H1 (cell line): Measurements from ENCODE around the gene LMAN2. TPM values are rescaled to one million over a fixed set of nuclear protein-coding genes. Genes with fewer than 3 reads are reported as not detected.

Experiments
- CTCF ChIA-PET: fragments of 300-600 bp; sonication (Branson Sonifier 250); formaldehyde crosslinking; loops from one replicate; lab custom pipeline; 2021; ENCODE audit not compliant: partially characterized antibody; lab: Charles Lee
- POLR2A ChIA-PET: fragments of 300-600 bp; sonication (Branson Sonifier 250); formaldehyde crosslinking; loops from one replicate; lab custom pipeline; 2021; ENCODE audit warnings: inconsistent platforms; ENCODE audit not compliant: partially characterized antibody; lab: Charles Lee
- DNase-seq, 2 experiments: peaks; one replicate each; pipeline versions ENCODE4 v3.0.0 to v3.0.0-alpha.2; 2010 to 2022; ENCODE audit warnings: low spot score in 2 of 2, low read depth in 1 of 2, mixed read lengths in 1 of 2
- FAIRE-seq: peaks from 2 replicates; lab custom pipeline; 2011; peaks lifted over from hg19 to GRCh38; lab: Jason Lieb, UNC
- H2AFZ ChIP-seq: 2 replicates; pipeline ENCODE4 v1.8.1; 2012; ENCODE audit warnings: low read length, inconsistent platforms
- H2AK5ac ChIP-seq: 2 replicates; pipeline ENCODE4 v1.6.1; 2013; ENCODE audit warnings: low read depth, low read length
- H2BK120ac ChIP-seq: replicated peaks from 2 replicates; pipeline ENCODE3; 2013; ENCODE audit warnings: low read depth, low read length, inconsistent platforms
- H2BK12ac ChIP-seq: 2 replicates; pipeline ENCODE4 v1.6.1; 2013; ENCODE audit warnings: low read depth, low read length
- H2BK15ac ChIP-seq: 2 replicates; pipeline ENCODE4 v1.6.1; 2013; ENCODE audit warnings: low read length
- H2BK20ac ChIP-seq: 2 replicates; pipeline ENCODE4 v1.6.1; 2013; ENCODE audit warnings: low read length
- H2BK5ac ChIP-seq: 2 replicates; pipeline ENCODE4 v1.6.1; 2013; ENCODE audit warnings: low read depth, low read length
- H3K14ac ChIP-seq: 2 replicates; pipeline ENCODE4 v1.6.1; 2013; ENCODE audit warnings: inconsistent platforms; ENCODE audit not compliant: insufficient read length
- H3K18ac ChIP-seq: 2 replicates; pipeline ENCODE4 v1.6.1; 2013; ENCODE audit warnings: low read length; ENCODE audit errors: extremely low read depth
- H3K23ac ChIP-seq: 2 replicates; pipeline ENCODE4 v1.6.1; 2013; ENCODE audit warnings: inconsistent platforms; ENCODE audit not compliant: insufficient read length
- H3K23me2 ChIP-seq: 2 replicates; pipeline ENCODE4 v1.6.1; 2013; ENCODE audit warnings: low read depth, low read length
- H3K27ac ChIP-seq: 2 replicates; pipeline ENCODE4 v1.6.1; 2011; ENCODE audit warnings: low read depth, low read length, inconsistent platforms
- H3K27me3 ChIP-seq, 4 experiments: replicated peaks in 1 of 4; 1 replicate in 1 of 4; 2 replicates in 3 of 4; pipeline versions ENCODE4 v1.6.1 to v1.8.1; 2011 to 2013; ENCODE audit warnings: low read length in 3 of 4, mild to moderate bottlenecking in 3 of 4, inconsistent platforms in 2 of 4, mixed read lengths in 2 of 4, moderate library complexity in 1 of 4; ENCODE audit not compliant: control insufficient read depth in 3 of 4, insufficient read depth in 3 of 4; ENCODE audit errors: extremely low read depth in 1 of 4
- H3K36me3 ChIP-seq, 4 experiments: 2 replicates each; pipeline versions ENCODE4 v1.6.1 to v1.8.1; 2011 to 2013; ENCODE audit warnings: mild to moderate bottlenecking in 4 of 4, low read length in 3 of 4, moderate library complexity in 2 of 4, control low read depth in 1 of 4, inconsistent platforms in 1 of 4; ENCODE audit not compliant: insufficient read depth in 4 of 4, control insufficient read depth in 2 of 4
- H3K4ac ChIP-seq: replicated peaks from 2 replicates; pipeline ENCODE3; 2013; ENCODE audit warnings: low read length, low read depth, mixed read lengths, inconsistent platforms; ENCODE audit not compliant: insufficient read length
- H3K4me1 ChIP-seq, 4 experiments: replicated peaks in 1 of 4; 1 replicate in 1 of 4; 2 replicates in 3 of 4; pipeline versions ENCODE4 v1.6.1 to v1.8.1; 2011 to 2013; ENCODE audit warnings: low read length in 3 of 4, inconsistent platforms in 2 of 4, mixed read lengths in 1 of 4; ENCODE audit not compliant: insufficient read depth in 4 of 4, control insufficient read depth in 3 of 4
- H3K4me2 ChIP-seq, 2 experiments: 2 replicates each; pipeline versions ENCODE4 v1.6.1 to v1.8.1; 2011 to 2013; ENCODE audit warnings: low read depth in 2 of 2, low read length in 2 of 2, control low read depth in 1 of 2, inconsistent platforms in 1 of 2, mild to moderate bottlenecking in 1 of 2; ENCODE audit not compliant: insufficient read depth in 1 of 2
- H3K4me3 ChIP-seq, 4 experiments: fragments of 200-600, 300-600 bp in 1 of 4; sonication (generic), shearing (Covaris generic), sonication (Bioruptor Twin) in 1 of 4; 2 replicates each; pipeline versions ENCODE4 v1.5.1 to v1.8.1; 2011 to 2016; ENCODE audit warnings: low read length in 4 of 4, low read depth in 3 of 4, control low read depth in 2 of 4, inconsistent platforms in 2 of 4, mild to moderate bottlenecking in 2 of 4, mixed read lengths in 1 of 4, moderate library complexity in 1 of 4; ENCODE audit not compliant: insufficient read depth in 2 of 4; ENCODE audit errors: extremely low read depth in 1 of 4
- H3K56ac ChIP-seq: replicated peaks from 2 replicates; pipeline ENCODE3; 2013; ENCODE audit warnings: low read depth, mild to moderate bottlenecking, mixed read lengths, low read length, inconsistent platforms; ENCODE audit not compliant: insufficient read length
- H3K79me1 ChIP-seq: 2 replicates; pipeline ENCODE4 v1.6.1; 2013; ENCODE audit warnings: low read depth, low read length, control low read depth
- H3K79me2 ChIP-seq, 2 experiments: 2 replicates each; pipeline versions ENCODE4 v1.6.1 to v1.8.1; 2012 to 2013; ENCODE audit warnings: low read length in 2 of 2, mild to moderate bottlenecking in 2 of 2, inconsistent platforms in 1 of 2; ENCODE audit not compliant: insufficient read depth in 2 of 2, control insufficient read depth in 1 of 2
- H3K9ac ChIP-seq, 4 experiments: replicated peaks in 1 of 4; 1 replicate in 1 of 4; 2 replicates in 3 of 4; pipeline versions ENCODE4 v1.6.1 to v1.8.1; 2011 to 2013; ENCODE audit warnings: low read depth in 3 of 4, low read length in 3 of 4, control low read depth in 2 of 4, mild to moderate bottlenecking in 2 of 4, moderate library complexity in 2 of 4, inconsistent platforms in 1 of 4; ENCODE audit errors: extremely low read depth in 1 of 4
- H3K9me3 ChIP-seq, 2 experiments: 2 replicates each; pipeline versions ENCODE4 v1.6.1 to v1.8.1; 2012 to 2013; ENCODE audit warnings: mild to moderate bottlenecking in 2 of 2, moderate library complexity in 2 of 2, control low read depth in 1 of 2, inconsistent platforms in 1 of 2, low read depth in 1 of 2, low read length in 1 of 2, mixed read lengths in 1 of 2; ENCODE audit not compliant: insufficient read depth in 2 of 2
- H4K20me1 ChIP-seq, 2 experiments: replicated peaks in 1 of 2; 2 replicates each; pipeline versions ENCODE3 to v1.8.1; 2011 to 2013; ENCODE audit warnings: inconsistent platforms in 2 of 2, low read length in 2 of 2, mild to moderate bottlenecking in 1 of 2; ENCODE audit not compliant: insufficient read depth in 2 of 2, control insufficient read depth in 1 of 2
- H4K5ac ChIP-seq: 2 replicates; pipeline ENCODE4 v1.6.1; 2013; ENCODE audit warnings: low read length, low read depth, mixed read lengths, inconsistent platforms; ENCODE audit not compliant: insufficient read length
- H4K8ac ChIP-seq: 2 replicates; pipeline ENCODE4 v1.8.0; 2013; ENCODE audit warnings: mild to moderate bottlenecking, moderate library complexity, low read length, inconsistent platforms; ENCODE audit not compliant: insufficient read depth; ENCODE audit errors: extremely low read depth
- H4K91ac ChIP-seq: replicated peaks from 2 replicates; pipeline ENCODE3; 2013; ENCODE audit warnings: low read length, mixed read lengths, inconsistent platforms; ENCODE audit not compliant: insufficient read length
- BACH1 ChIP-seq: IDR thresholded peaks from 2 replicates; pipeline ENCODE4 v1.6.1; 2012; ENCODE audit warnings: low read length, improper control_type of control experiment
- CTCF ChIP-seq, 3 experiments: IDR thresholded peaks; 1 replicate in 2 of 3; 2 replicates in 1 of 3; pipeline versions ENCODE4 v1.5.1 to v1.6.1; 2011; ENCODE audit warnings: low read length in 3 of 3, mild to moderate bottlenecking in 3 of 3, inconsistent platforms in 2 of 3, low read depth in 1 of 3, moderate library complexity in 1 of 3; ENCODE audit not compliant: insufficient read depth in 1 of 3; ENCODE audit errors: control extremely low read depth in 1 of 3
- EGR1 ChIP-seq: IDR thresholded peaks from 2 replicates; pipeline ENCODE4 v1.6.1; 2011; ENCODE audit warnings: low read depth, low read length, borderline replicate concordance
- HDAC2 ChIP-seq, 2 experiments: fragments of 300-600 bp in 1 of 2; sonication (generic) in 1 of 2; IDR thresholded peaks; 2 replicates each; pipeline ENCODE4 v1.6.1; 2011 to 2012; ENCODE audit warnings: low read depth in 2 of 2, low read length in 2 of 2, mild to moderate bottlenecking in 2 of 2, moderate library complexity in 2 of 2, borderline replicate concordance in 1 of 2, inconsistent platforms in 1 of 2
- NANOG ChIP-seq: IDR thresholded peaks from 2 replicates; pipeline ENCODE4 v1.6.1; 2011; ENCODE audit warnings: low read length, low read depth, mild to moderate bottlenecking, inconsistent platforms; ENCODE audit not compliant: insufficient read depth, poor library complexity, severe bottlenecking
- RBBP5 ChIP-seq: IDR thresholded peaks from 2 replicates; pipeline ENCODE4 v1.7.1; 2012; ENCODE audit warnings: low read depth, mild to moderate bottlenecking, inconsistent platforms, low read length, moderate library complexity, borderline replicate concordance
- SAP30 ChIP-seq: fragments of 300-600 bp; sonication (generic); IDR thresholded peaks from 2 replicates; pipeline ENCODE4 v1.7.1; 2012; ENCODE audit warnings: low read length, moderate library complexity, mild to moderate bottlenecking, inconsistent platforms; ENCODE audit not compliant: insufficient read depth, insufficient replicate concordance
- SP4 ChIP-seq: IDR thresholded peaks from 2 replicates; pipeline ENCODE4 v1.6.1; 2012; ENCODE audit warnings: low read length, inconsistent platforms
- TCF12 ChIP-seq: IDR thresholded peaks from 2 replicates; pipeline ENCODE4 v1.6.1; 2011; ENCODE audit warnings: low read depth, mild to moderate bottlenecking, low read length
- WGBS, 2 experiments: shearing (Covaris generic) in 1 of 2; methylation state at CpG; one replicate each; pipeline versions ENCODE4 v1.1.6 to v1.1.7; 2013 to 2015; ENCODE audit warnings: low lambda C conversion rate in 2 of 2, mixed read lengths in 2 of 2, inconsistent platforms in 1 of 2, low coverage in 1 of 2, missing lambda C conversion rate in 1 of 2; ENCODE audit not compliant: insufficient replicate concordance in 2 of 2, insufficient coverage in 1 of 2, insufficient read length in 1 of 2; ENCODE audit errors: extremely low coverage in 1 of 2, missing lambda C conversion rate in 1 of 2; 5-methylcytosine and 5-hydroxymethylcytosine counted together
- polyA plus RNA-seq, 7 experiments: library from polyadenylated mRNA; depleted of rRNA in 3 of 7; stranded (reverse) in 5 of 7; unstranded in 2 of 7; fragments of >200 nt in 5 of 7; fragments of 200-250 nt in 2 of 7; gene quantifications; 1 replicate in 5 of 7; 2 replicates in 1 of 7; 4 replicates in 1 of 7; pipeline versions ENCODE4 v1.2.1 to v1.2.3, GENCODE V29; 2011 to 2013; ENCODE audit warnings: missing spikeins in 2 of 7, mixed read lengths in 2 of 7
- total RNA-seq: library from RNA; stranded (reverse); fragmentation: NEBNext Ultra II Directional; extraction: Animal tissue kit (Norgen Biotek cat#: 25700); gene quantifications from 2 replicates; pipeline ENCODE4 v1.2.1, GENCODE V29; 2021

LMAN2 gene
- total and polyA plus RNA-seq, 2 of the 8 experiments (the other 6 are each of a cell fraction or from before 2014, with no cell fraction given), result 116 to 225 TPM

GRCh38 chr5:177333420-177334154 lies 17.9 kb downstream of the LMAN2 start:
- Histone ChIP-seq H2BK20ac (no peak overlapping the region), H3K27me3 (no peaks in the 10 kb centered on the region), H3K79me2 (no peaks in the 10 kb centered on the region), H3K18ac (no peak overlapping the region), H3K36me3 (peaks cover 19 to 37% (median 32%) of the 10 kb centered on the region in 4 experiments), H2AFZ (no peak overlapping the region), H3K23ac (no peak overlapping the region), H4K91ac (no peak overlapping the region), H3K14ac (no peak overlapping the region), H3K79me1 (peaks cover 2% of the 10 kb centered on the region; the same call in 1 of the 2 replicates), H4K20me1 (peaks cover 0 to 9% of the 10 kb centered on the region in 2 experiments), H2BK12ac (no peak overlapping the region), H3K56ac (no peak overlapping the region), H3K4me3 (no peak overlapping the region), H3K27ac (no peak overlapping the region), H2BK5ac (no peak overlapping the region), H2AK5ac (no peak overlapping the region), H3K4me2 (no peak overlapping the region), H3K23me2 (no peaks in the 10 kb centered on the region), H3K9ac (no peak overlapping the region), H4K8ac (no peak overlapping the region), H3K4ac (no peak overlapping the region), H3K9me3 (no peaks in the 10 kb centered on the region), H4K5ac (no peak overlapping the region), H2BK15ac (no peak overlapping the region), H3K4me1 (peaks cover 0 to 3% (median 1%) of the 10 kb centered on the region in 4 experiments; a peak in 4 of 7 replicates), H2BK120ac (no peak overlapping the region)
- FAIRE-seq (no peak), DNase-seq (no peak)
- ChIA-PET POLR2A (interaction anchor here (0.6 to 1.0 kb wide), 3 partner anchors 14 to 194 kb away, joined by 3 read pairs; no protein-coding TSS in a partner anchor), CTCF (interaction anchor here (0.5 to 10.3 kb wide), 4 partner anchors 17 to 1659 kb away, joined by 3 to 100 read pairs (median 10); no protein-coding TSS in a partner anchor)
- 91% methylated on average over 15 of the region's 16 CpGs; no CpG with 5 or more reads in 1 of the 2 experiments for WGBS, 2 experiments
- no peak for TF ChIP-seq TCF12
- TF ChIP-seq EGR1, result no peak
- TF ChIP-seq SP4, result no peak
- TF ChIP-seq SAP30, result no peak
- no peak for TF ChIP-seq HDAC2 (IDR thresholded peaks at IDR 0.05; ENCODE audit: borderline replicate concordance in 1 of 2, low read depth in 2 of 2, low read length in 2 of 2)
- TF ChIP-seq CTCF (IDR thresholded peaks at IDR 0.05; ENCODE audit: control extremely low read depth in 1 of 3, insufficient read depth in 1 of 3, low read depth in 1 of 3, low read length in 3 of 3), result no peak
- no peak for TF ChIP-seq RBBP5
- no peak for TF ChIP-seq BACH1
- TF ChIP-seq NANOG, result no peak
